MCF 10A (cell line): ENCODE data around the gene TNNI2. TPM values are rescaled to one million over a fixed set of nuclear protein-coding genes. Genes with fewer than 3 reads are reported as not detected.

ENCODE experiments used
- BruUV-seq: library from RNA; stranded (reverse); fragments of 400-500 nt; replicated peaks from 2 replicates; lab custom pipeline; 2021; lab: Mats Ljungman, UMichigan
- CTCF ChIA-PET: fragments of 300-600 bp; sonication (Branson Sonifier 250); formaldehyde crosslinking; extraction: SDS; loops from one replicate; lab custom pipeline; 2021; ENCODE audit warnings: antibody characterized with exemption, inconsistent platforms; lab: Yijun Ruan, JAX
- POLR2A ChIA-PET: fragments of 300-600, 350-650 bp; sonication (Branson Sonifier 250); formaldehyde crosslinking; extraction: SDS; loops from one replicate; lab custom pipeline; 2020; ENCODE audit warnings: antibody characterized with exemption, inconsistent platforms; lab: Yijun Ruan, JAX
- DNase-seq: peaks from one replicate; pipeline ENCODE4 v3.0.0-alpha.2; 2018; ENCODE audit not compliant: unreplicated experiment
- H3K27ac Mint-ChIP-seq: one replicate; pipeline ENCODE4 v1.8.0; 2022; ENCODE audit warnings: mild to moderate bottlenecking, low read depth, mixed read lengths; ENCODE audit not compliant: unreplicated experiment
- H3K27me3 Mint-ChIP-seq: one replicate; pipeline ENCODE4 v1.8.0; 2022; ENCODE audit warnings: mixed read lengths; ENCODE audit not compliant: insufficient read depth, unreplicated experiment
- H3K36me3 Mint-ChIP-seq: one replicate; pipeline ENCODE4 v1.8.0; 2022; ENCODE audit warnings: mild to moderate bottlenecking, moderate library complexity, mixed read lengths; ENCODE audit not compliant: insufficient read depth, unreplicated experiment
- H3K4me1 Mint-ChIP-seq: one replicate; pipeline ENCODE4 v1.8.0; 2022; ENCODE audit warnings: mixed read lengths; ENCODE audit not compliant: insufficient read depth, unreplicated experiment
- H3K4me3 Mint-ChIP-seq: one replicate; pipeline ENCODE4 v1.8.0; 2022; ENCODE audit warnings: mild to moderate bottlenecking, moderate library complexity, mixed read lengths; ENCODE audit not compliant: unreplicated experiment
- H3K9me3 Mint-ChIP-seq: one replicate; pipeline ENCODE4 v1.8.0; 2022; ENCODE audit warnings: mixed read lengths; ENCODE audit not compliant: unreplicated experiment
- CTCF ChIP-seq: fragments of 200-600 bp; IDR thresholded peaks from one replicate; pipeline ENCODE4 v1.8.0; 2022; ENCODE audit warnings: antibody characterized with exemption, mild to moderate bottlenecking; ENCODE audit not compliant: unreplicated experiment
- intact Hi-C: fragments of 100-400 bp; cut with micrococcal nuclease; formaldehyde crosslinking; loops from 2 replicates; pipeline ENCODE4 v1.14.1; 2022
- total RNA-seq: library from RNA; stranded (reverse); gene quantifications from 2 replicates; pipeline ENCODE4 v1.2.3, GENCODE V29; 2022

TNNI2 gene
- total RNA-seq, 1 experiment from 2014 or later: 77.7 TPM

DNA sequence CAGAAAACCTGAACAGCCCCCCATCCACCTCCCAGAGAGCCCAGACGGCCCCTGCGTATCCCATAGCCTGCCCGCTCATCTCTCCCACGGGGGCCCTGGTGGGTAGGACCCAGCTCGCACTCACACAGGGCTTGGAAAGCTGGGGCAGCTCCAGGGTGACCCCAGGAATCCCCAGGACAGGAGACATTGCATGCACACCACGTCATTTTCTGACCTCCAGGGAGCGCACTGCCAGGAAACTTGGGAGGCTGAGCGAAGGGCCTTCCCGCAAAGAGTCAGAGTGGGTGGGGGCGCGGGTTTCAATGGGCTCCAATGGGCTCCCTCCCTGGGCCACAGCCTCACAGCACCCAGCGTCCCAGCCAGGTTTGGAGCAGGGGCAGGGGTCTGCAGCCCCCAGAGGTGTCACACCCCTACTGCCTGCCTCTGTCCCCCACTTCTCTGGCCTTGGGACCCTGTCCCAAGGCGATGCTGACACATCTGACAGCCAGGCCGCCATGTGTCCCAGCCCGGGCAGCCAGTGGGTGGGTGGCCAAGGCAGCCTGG is 12.2 kb upstream of the TNNI2 start:
- Mint-ChIP-seq H3K4me3 (peak overlapping the region; percentile 43), H3K27me3 (no peaks in the 10 kb centered on the region), H3K4me1 (peaks cover 44% of the 10 kb centered on the region), H3K36me3 (no peaks in the 10 kb centered on the region), H3K9me3 (peaks cover 5% of the 10 kb centered on the region), H3K27ac (peak overlapping the region; percentile 33)
- CTCF ChIA-PET: interaction anchor here (0.6 to 1.2 kb wide), 7 partner anchors 10 to 330 kb away, joined by 3 to 8 read pairs (median 4); partner anchors contain the start of gene CTSD
- peak; percentile 91 for DNase-seq
- BruUV-seq: no TSS peak
- POLR2A ChIA-PET: interaction anchor here (0.6 to 4.9 kb wide), 8 partner anchors 10 to 90 kb away, joined by 3 to 42 read pairs (median 4); no protein-coding TSS in a partner anchor
- intact Hi-C loops: loop anchor here (5.0 kb wide), 1 partner anchor 79 kb away; no protein-coding TSS in a partner anchor
- peak; percentile 48 for TF ChIP-seq CTCF

DNA sequence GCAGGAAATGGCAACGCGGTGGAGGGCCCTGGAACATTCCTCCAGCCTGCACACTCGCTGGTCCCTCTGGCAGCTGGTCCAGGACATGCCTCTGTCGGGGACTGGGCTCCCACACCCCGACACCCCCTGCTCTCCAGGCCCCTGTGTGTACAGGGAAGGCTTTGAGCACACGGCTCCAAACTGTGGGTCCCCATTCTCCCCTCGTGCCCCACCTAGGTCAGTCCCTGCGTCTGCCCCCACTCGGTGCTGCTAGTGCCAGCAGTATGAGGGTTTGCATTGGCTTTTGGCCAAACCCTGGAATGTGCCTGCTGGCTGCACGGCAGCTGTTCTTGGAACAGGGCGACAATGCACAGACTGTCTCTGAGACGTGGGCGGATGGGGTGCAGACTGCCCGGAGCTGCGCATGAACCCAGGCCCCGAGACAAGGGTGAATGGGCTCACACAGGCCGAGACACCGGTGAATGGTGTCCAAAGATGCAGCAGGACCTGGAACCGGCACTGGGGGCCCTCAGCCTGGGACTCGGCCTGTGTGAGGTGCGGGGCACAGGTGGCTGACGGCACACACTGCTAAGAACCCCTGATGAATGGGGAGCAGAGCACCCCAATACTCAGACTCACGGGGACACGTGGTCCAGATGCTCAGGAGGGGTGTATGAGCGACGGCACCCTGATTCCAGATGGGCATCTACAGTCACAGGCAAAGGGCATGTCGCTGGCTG is 11.5 kb upstream of the TNNI2 start:
- Mint-ChIP-seq H3K9me3 (no peaks in the 10 kb centered on the region), H3K4me1 (peaks cover 47% of the 10 kb centered on the region), H3K27ac (peak overlapping the region; percentile 33), H3K4me3 (peak overlapping the region; percentile 43), H3K36me3 (no peaks in the 10 kb centered on the region), H3K27me3 (no peaks in the 10 kb centered on the region)
- BruUV-seq: no TSS peak
- CTCF ChIA-PET: interaction anchor here (0.6 to 1.6 kb wide), 5 partner anchors 63 to 329 kb away, joined by 3 to 8 read pairs (median 4); partner anchors contain the start of gene CTSD
- intact Hi-C loops: loop anchor here (5.0 kb wide), 1 partner anchor 80 kb away; no protein-coding TSS in a partner anchor
- no peak for TF ChIP-seq CTCF
- DNase-seq: peak; percentile 95
- POLR2A ChIA-PET: interaction anchor here (0.6 to 4.9 kb wide), 10 partner anchors 9 to 91 kb away, joined by 3 to 42 read pairs (median 4); partner anchors contain the start of gene IFITM10

GRCh38 chr11:1827931-1828330 is 10.8 kb upstream of the TNNI2 start:
- Mint-ChIP-seq H3K9me3 (no peaks in the 10 kb centered on the region), H3K27ac (peak overlapping the region; percentile 79), H3K4me3 (peak overlapping the region; percentile 43), H3K36me3 (no peaks in the 10 kb centered on the region), H3K27me3 (no peaks in the 10 kb centered on the region), H3K4me1 (peaks cover 47% of the 10 kb centered on the region)
- TF ChIP-seq CTCF: no peak
- CTCF ChIA-PET: interaction anchor here (0.8 to 1.6 kb wide), 2 partner anchors 55 to 134 kb away, joined by 3 to 8 read pairs; no protein-coding TSS in a partner anchor
- intact Hi-C loops: loop anchor here (5.0 kb wide), 1 partner anchor 81 kb away; no protein-coding TSS in a partner anchor
- no TSS peak for BruUV-seq
- POLR2A ChIA-PET: interaction anchor here (1.4 to 4.9 kb wide), 6 partner anchors 9 to 78 kb away, joined by 3 to 42 read pairs (median 7); partner anchors contain the start of genes CTSD and IFITM10
- no peak for DNase-seq
